Measurements from ENCODE around the gene LANCL3.
"Not testable (repeated sequence)": the region's sequence is repeated elsewhere in the genome, so short reads cannot be mapped to it uniquely, and the experiment has no call there.

- not testable (repeated sequence) for TF ChIP-seq POLR2A, POLR2AphosphoS5, CTCF, EP300 (IDR thresholded peaks at IDR 0.05)
Observed at GRCh38 chrX:37650879-37651278, 79.4 kb downstream of the LANCL3 start.

Data from suprapubic skin (tissue), 4 donors.